ENCODE data around the gene FAM200B.

The FAM200B gene

DNA sequence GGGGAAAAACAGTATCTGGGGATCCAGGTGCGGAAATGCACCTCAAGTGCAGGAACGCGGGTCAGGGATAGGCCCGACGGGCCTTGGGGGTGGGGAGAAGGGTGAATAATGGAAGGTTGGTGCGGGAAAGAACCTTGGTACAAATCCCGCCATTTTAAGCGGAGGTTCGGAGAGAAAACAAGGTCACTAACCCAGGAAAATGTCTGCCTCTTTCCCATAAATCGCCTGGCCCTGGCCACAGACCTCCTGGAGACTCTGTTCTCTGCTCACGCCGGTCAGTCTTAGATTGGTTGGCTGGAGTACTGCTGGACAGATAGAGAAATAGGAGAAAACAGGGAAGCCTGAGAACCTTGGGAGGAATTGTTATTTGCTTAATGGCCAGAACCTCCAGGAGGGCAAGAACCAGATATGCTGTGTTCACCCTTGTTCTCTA, 25.6 kb upstream of the FAM200B start:
- H3K4me2 ChIP-seq (ENCODE audit: insufficient read depth, low read length): peak overlapping the region; percentile 65
- H3K79me2 ChIP-seq (ENCODE audit: insufficient read depth, low read length): peaks cover 49% of the 10 kb centered on the region
- H3K4me3 ChIP-seq (ENCODE audit: low read depth in 1 of 2, low read length in 2 of 2): peak overlapping the region in 1 of 2 experiments; percentile 90; a peak in 2 of 4 replicates
- peak overlapping the region; percentile 98 for H3K27ac ChIP-seq (ENCODE audit: low read length)
- TF ChIP-seq CTCF (IDR thresholded peaks at IDR 0.05; ENCODE audit: borderline replicate concordance, extremely low read depth, low read length, poor library complexity, severe bottlenecking): no peak
- no peak for TF ChIP-seq EZH2 (IDR thresholded peaks at IDR 0.05; ENCODE audit: borderline replicate concordance, low read depth, low read length, severe bottlenecking)
- no peaks in the 10 kb centered on the region; the same call in 1 of the 2 replicates for H3K36me3 ChIP-seq (ENCODE audit: insufficient read depth, low read length)
- H2AFZ ChIP-seq (ENCODE audit: low read depth, low read length): peak overlapping the region; percentile 98
- DNase-seq: no peak
- H4K20me1 ChIP-seq (ENCODE audit: insufficient read depth, low read length): peaks cover 5% of the 10 kb centered on the region; the same call in 1 of the 2 replicates
- H3K9me3 ChIP-seq (ENCODE audit: insufficient read depth, low read length, severe bottlenecking): no peaks in the 10 kb centered on the region
- H3K27me3 ChIP-seq (ENCODE audit: insufficient read depth, low read length, poor library complexity): no peaks in the 10 kb centered on the region
- H3K4me1 ChIP-seq (ENCODE audit: insufficient read depth, low read length): peaks cover 42% of the 10 kb centered on the region
- peak overlapping the region; percentile 94 for H3K9ac ChIP-seq (ENCODE audit: low read depth, low read length)
- ATAC-seq (ENCODE audit: insufficient read depth, low read depth): no peak

DNA sequence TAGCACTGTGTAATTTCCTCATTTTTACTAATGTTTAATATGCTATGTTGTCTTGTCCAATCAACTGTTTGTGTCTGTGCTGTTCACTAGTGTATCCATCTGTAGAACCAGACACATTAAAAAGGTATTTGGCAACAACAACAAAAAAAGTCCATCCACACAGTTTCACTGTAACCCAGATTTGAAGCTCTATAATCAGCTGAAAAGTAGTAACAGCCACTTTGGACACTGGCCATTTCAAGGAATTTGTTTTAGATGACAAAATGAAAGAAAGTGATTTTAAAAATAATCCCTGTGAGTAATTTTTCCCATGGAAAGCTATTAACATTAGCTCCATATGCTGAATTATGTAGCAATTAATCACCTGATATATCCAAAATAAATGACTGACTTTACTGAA, 24.3 kb upstream of the FAM200B start:
- ATAC-seq (ENCODE audit: insufficient read depth, low read depth): no peak
- H3K4me2 ChIP-seq (ENCODE audit: insufficient read depth, low read length): no peak overlapping the region
- no peak overlapping the region for H2AFZ ChIP-seq (ENCODE audit: low read depth, low read length)
- H4K20me1 ChIP-seq (ENCODE audit: insufficient read depth, low read length): no peaks in the 10 kb centered on the region
- H3K9ac ChIP-seq (ENCODE audit: low read depth, low read length): no peak overlapping the region
- H3K4me3 ChIP-seq (ENCODE audit: low read depth in 1 of 2, low read length in 2 of 2): no peak overlapping the region
- H3K27me3 ChIP-seq (ENCODE audit: insufficient read depth, low read length, poor library complexity): no peaks in the 10 kb centered on the region
- H3K4me1 ChIP-seq (ENCODE audit: insufficient read depth, low read length): peaks cover 29% of the 10 kb centered on the region
- no peak for TF ChIP-seq CTCF (IDR thresholded peaks at IDR 0.05; ENCODE audit: borderline replicate concordance, extremely low read depth, low read length, poor library complexity, severe bottlenecking)
- TF ChIP-seq EZH2 (IDR thresholded peaks at IDR 0.05; ENCODE audit: borderline replicate concordance, low read depth, low read length, severe bottlenecking): no peak
- no peaks in the 10 kb centered on the region for H3K9me3 ChIP-seq (ENCODE audit: insufficient read depth, low read length, severe bottlenecking)
- DNase-seq: no peak
- H3K36me3 ChIP-seq (ENCODE audit: insufficient read depth, low read length): no peaks in the 10 kb centered on the region; the same call in 1 of the 2 replicates
- H3K79me2 ChIP-seq (ENCODE audit: insufficient read depth, low read length): peaks cover 36% of the 10 kb centered on the region
- H3K27ac ChIP-seq (ENCODE audit: low read length): no peak overlapping the region

GRCh38 chr4:15658136-15658770, 23.4 kb upstream of the FAM200B start:
- Histone ChIP-seq H3K27me3 (ENCODE audit: insufficient read depth, low read length, poor library complexity) (no peaks in the 10 kb centered on the region), H3K4me2 (ENCODE audit: insufficient read depth, low read length) (no peak overlapping the region), H3K9me3 (ENCODE audit: insufficient read depth, low read length, severe bottlenecking) (no peaks in the 10 kb centered on the region), H4K20me1 (ENCODE audit: insufficient read depth, low read length) (no peaks in the 10 kb centered on the region), H3K4me1 (ENCODE audit: insufficient read depth, low read length) (peaks cover 20% of the 10 kb centered on the region), H3K27ac (ENCODE audit: low read length) (no peak overlapping the region), H3K36me3 (ENCODE audit: insufficient read depth, low read length) (no peaks in the 10 kb centered on the region; the same call in 1 of the 2 replicates), H3K9ac (ENCODE audit: low read depth, low read length) (no peak overlapping the region), H3K4me3 (ENCODE audit: low read depth in 1 of 2, low read length in 2 of 2) (no peak overlapping the region), H3K79me2 (ENCODE audit: insufficient read depth, low read length) (peaks cover 27% of the 10 kb centered on the region), H2AFZ (ENCODE audit: low read depth, low read length) (no peak overlapping the region)
- ATAC-seq (ENCODE audit: insufficient read depth, low read depth) (no peak), DNase-seq (no peak)
- TF ChIP-seq CTCF (IDR thresholded peaks at IDR 0.05; ENCODE audit: borderline replicate concordance, extremely low read depth, low read length, poor library complexity, severe bottlenecking) (no peak), EZH2 (IDR thresholded peaks at IDR 0.05; ENCODE audit: borderline replicate concordance, low read depth, low read length, severe bottlenecking) (no peak)
